GM21423 (cell line): ENCODE data around the gene CD44.

Experiments
- ATAC-seq: cut with Tn5 transposase; IDR thresholded peaks from one replicate; pipeline ENCODE4 v1.9.1; 2021; ENCODE audit warnings: mild to moderate bottlenecking, moderate library complexity; ENCODE audit not compliant: unreplicated experiment

Gene CD44

DNA sequence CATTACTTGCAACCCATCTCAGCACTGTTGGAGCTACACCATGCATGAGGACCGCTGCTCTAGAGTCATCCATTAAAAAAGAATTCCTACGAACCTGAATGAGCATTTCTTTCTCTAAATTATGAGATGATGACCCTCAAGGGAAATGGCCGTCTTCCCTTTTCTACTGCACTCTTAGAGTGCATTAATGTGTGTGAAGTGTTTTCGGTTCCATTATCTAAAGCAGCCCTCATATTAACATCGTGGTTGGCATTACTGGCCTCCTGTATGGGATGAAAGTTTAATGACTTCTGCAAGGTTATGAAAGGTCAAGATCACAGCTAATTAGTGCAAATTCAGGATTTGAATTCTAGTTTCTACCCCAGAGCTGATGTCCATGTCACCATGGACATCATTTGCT is 16.7 kb downstream of the CD44 start:
- ATAC-seq: no peak

DNA sequence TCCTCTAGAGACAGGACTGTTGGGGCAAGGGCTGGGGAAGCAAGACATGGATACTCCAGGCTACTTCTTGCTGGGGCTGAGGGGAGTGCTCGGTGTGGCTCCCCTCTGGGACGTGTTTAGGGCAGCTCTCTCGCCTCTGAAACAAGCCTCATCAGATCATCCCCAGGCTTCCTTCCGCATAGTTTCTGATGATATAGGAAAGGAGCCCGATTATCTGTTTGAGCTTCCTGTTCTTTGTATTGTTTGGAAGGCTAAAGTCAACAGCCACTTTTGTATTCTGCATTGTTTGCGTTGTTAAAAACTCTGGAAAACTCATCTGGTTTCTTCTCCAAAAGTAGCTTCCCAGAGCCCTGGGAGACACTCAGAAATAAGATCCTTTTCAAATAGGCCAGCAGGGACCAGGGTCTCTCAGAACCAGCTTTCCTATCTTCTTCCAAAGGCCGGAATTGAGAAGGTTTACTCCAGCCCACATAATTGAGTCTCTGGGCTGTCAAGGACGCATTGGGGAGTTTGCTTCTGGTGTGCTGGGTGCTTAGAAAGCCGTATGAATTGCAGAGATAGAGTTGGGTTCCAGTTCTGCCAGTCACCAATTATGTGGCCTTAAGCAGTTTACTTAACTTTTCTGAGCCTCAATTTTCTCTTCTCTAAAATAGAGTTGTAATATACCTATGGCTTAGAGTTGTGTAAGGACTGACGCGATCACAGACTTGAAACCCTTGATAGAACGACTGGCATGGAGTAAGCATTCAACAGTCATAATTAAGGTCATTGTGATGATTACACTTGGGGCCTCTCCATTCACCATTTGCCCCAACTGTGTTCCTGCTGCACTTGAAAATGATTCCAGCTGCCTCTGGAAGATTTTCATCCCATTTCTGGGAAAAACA is 19.1 kb downstream of the CD44 start:
- ATAC-seq: no peak

DNA sequence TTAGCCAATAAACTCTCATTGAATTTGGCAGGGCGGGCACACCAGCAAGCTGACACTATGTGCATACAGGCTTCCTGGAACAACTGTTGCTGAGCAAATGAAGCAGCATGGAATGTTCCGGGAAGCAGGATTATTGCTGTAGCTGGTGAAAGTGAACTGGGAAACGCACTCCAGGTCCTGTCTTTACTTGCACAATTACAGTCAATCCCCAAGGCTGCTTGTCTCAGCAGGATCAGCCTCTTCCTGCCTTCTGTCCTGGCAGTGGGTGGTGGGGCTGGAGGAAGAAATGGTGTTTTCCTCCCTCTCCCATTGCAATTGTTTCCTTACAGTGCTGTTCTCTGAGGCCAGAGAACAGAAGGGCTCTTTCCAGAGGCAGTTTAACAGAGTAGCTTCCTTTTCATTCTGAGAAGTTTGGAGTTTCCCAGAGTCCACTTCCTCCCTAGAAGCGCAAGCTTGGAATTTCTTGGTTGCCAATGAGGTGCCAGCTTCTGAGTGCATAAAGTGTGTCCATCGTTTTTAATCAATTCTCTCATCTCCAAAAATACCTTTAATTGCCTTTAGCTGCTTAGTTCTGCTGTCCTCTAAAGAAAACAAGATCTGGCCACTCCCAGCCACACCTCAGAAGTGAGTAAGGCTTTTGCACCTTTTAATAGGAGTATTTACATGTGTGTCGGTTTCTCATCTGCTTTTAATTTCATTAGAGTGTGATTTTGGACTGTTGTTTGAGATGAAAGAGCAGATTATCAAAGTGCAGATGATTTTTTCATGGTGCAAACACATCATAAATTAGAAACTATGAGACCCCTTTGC is 19.9 kb downstream of the CD44 start:
- no peak for ATAC-seq

DNA sequence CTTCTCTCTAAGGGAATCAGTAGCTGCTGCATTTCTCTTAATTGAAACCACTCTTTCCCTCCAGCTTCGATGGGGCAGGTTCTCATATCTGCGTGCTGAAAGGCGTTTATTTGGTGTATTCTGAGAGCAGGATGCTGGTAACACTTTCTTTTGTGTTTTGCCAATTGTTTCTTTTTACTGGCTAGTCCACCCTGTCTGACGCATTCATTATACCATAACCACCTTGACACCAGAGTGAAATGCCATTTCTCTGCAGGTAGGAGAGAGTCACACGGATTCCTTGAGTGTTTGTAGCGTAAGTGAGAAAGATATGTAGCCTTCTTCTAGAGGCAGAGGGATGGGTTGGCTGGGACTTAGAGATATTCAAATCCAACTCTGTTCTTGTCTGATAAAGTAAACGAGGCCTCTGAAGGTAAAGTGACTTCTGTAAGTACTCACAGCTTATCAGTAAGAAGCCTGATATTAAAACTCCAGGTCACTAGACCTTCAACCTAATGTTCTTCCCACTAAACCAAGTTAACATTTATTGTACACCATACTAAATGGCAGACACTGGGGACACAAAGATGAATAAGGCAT is 21.4 kb downstream of the CD44 start:
- no peak for ATAC-seq

DNA sequence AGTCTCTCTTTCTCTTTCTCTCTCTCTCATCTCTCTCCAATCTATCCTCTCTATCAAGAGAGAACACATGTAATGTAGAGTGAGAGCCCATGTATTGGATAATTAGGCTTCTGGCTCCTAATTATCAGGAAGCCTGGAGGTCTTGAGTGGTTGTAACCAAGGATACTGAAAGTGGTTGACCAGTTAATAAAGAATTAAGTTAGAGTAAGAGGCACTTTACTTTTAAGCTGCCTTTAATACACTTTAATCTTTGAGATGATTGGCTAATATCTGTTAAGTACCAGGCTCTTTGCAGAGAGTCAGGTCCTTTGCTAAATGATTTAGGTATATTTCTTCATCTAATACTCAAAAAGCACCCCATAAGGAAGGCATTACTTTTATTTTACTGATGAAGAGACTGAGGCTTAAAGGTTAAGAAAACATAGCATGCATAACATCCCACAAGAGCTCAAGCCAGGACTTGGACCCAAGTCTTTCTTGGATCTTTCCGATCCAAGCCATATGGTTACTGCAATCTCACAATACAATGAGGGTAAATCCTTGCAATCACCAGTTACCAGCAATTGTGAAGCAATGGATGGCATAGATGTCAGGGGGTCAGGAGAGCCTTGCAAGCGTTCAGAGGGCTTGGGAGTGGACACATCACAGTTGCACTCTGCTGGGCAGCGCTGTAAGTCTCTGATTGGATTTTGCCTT is 22.1 kb downstream of the CD44 start:
- no peak for ATAC-seq

DNA sequence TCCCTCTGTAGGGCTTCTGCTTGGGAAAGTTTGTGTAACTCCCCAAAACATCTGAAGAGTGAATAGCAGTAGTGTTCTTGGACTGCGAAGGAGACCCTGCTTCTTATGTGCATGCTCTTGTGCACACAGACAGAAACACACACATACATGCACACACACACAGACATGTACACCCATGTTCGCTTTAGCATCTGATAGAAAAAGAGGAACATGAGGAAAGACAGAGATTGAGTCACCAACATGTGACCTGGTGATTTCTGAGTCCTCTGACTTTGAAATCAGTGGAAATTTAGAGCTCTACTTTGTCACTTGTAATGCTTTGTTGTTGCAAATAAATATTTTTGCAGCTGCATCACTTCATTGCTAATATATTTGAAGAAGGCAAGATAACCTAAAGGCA is 23.8 kb downstream of the CD44 start:
- no peak for ATAC-seq

DNA sequence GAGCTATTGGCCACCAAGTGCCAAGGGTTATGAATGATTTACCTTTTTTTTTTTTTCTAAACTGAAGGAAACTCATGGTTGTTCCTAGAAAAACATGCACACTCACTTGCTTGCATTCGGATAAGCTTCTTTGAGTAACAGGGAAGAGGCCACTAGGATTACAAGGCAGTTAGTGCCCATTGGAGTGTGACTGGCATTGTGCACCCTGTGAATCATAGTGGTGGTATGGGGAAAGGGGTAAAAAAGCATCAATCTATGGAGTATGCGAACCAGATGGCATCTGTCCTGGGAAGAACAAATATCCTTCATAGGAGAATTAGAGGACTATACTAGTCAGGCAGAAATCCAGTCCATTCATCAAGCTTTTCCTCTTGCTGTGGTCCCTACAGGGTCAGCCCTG is 24.2 kb downstream of the CD44 start:
- no peak for ATAC-seq

DNA sequence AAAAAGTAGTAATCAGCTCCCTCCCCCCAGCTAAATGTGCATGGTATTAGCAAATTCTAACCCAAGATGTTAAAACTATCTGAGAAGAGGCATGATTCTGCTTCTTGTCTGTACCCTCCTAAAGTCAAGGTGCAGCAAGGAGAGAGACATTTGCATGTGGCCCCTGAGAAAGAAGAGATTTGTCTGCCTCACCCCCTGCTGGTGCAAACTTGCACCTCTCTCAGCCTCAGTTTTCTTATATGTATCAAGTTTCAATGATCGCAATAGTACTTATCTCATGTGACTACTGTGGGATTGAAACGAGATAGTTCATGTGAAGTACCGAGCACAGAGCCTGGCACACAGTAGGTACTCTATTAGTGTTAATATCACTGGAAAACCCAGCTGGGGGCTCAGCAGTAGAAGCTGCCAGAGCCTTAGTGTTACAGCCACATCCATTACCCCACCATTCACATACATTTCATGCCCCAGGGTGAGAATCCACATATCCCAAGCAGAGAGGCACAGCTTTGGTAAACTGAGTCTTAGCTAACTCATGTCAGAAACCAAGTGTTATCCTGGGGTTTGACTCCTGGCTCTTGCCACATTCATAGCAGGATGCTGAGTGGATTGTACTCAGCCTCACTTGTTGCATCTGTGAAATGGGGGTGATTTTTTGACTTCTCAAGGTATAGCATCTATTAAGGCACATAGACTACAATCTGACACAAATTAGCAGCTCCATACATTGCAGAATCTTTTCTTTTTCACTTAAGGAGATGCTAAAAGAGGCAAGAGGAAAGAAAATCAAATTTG is 24.9 kb downstream of the CD44 start:
- ATAC-seq: no peak

DNA sequence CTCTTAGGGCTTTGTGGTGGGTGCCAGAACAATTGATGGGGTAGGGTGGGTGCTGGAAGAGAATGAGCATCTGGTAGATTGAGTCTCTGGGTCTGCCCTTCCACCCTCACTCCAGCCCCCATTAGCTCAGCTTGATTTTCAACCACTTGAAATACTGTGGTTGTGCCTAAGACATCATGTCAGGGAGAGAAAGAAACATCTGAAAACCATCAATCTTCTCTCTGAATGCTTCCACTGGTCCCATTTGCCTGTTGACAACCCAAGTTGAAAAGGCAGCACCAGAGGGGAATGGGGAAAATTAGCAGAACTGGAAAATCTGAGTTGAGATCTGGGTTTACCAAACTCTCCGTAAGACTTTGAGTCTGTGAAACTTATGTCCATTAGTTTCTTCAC is 26.1 kb downstream of the CD44 start:
- ATAC-seq: no peak

DNA sequence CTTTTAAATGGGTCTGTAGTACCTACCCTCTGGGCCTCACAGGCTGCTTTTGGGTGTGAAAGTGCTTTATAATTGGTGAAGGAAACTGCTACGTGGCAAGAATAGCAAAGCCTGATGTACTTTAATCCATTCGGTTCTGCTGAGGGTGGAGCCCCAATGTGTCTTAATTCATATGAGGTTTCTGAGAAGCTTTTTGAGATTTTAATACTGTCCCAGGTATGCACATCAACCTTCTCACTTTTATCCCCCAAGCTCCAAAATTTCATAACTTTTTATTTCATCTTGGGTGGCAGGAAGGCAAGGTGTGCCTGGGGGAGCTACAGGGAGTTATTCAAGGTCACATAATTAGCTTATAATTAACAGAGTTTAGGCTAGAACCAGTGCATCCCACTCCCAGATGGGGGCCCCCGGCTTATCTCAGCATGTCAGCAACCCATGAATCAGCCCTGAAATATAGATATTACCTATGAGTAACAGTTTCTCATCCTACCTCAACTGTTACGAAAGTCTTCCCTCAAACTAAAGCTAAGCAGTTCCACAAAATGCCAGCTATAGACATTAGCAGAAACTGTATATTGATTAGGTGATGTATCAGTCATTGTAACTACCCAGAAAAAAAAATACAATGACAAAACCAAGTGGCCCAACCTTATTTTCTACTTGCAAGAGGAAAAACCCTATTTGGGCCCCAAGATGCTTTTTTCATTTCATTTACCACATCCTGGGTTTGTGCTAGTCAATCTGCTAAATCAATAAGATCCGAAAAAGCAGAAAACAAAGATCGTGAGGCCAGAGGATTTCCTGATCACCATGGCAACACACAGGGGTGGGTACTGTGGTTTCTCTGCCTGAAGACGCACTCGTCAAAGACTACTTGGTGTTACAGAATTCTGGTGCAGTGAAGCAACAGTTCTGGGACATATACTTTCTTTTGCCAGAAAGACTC is 26.7 kb downstream of the CD44 start:
- peak; percentile 77 for ATAC-seq

DNA sequence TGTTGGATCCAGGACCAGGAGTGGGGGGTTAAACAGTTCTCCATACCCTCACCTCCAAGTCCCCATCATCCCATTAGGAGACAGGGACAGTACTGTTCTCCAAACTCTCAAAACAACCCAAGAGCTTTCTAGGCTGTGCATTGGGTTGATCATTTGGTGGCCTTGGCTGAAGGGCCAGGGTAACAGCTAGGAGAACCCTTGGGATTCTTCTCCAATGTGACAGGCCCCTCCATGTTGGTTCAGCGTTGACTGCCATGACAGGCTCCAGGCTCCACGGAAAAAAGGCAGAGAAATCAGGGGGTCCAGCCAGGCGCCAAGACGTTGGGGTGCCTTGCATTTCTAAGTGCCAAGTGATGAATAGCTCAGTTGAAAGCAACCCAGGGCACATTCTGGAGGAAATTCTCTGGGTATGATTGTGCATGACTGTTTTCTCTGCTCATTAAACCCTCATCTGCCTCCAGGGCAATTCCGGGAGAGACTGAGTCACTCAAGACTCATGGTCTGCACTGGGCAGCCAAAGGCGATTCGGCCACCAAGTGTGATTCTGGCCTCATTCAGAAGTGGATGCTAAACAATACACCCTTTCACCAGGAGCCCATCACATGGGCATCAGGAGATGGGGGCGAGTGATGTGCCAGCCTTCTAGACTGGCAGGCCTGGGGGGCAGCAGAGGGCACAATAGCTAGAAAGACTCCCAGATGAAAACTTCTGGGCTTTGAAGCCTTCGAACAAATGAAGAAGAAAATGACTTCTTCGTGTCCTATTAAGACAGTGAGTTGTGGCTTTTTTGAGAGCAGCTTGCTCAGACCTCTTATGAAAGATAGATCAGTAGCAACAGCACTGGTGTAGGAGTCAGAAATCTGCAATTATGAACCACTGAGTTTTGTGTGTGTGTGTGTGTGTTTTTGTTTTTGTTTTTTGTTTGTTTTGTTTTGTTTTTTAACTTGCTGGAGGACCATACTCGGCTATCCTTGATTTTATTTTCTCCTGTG is 27.7 kb downstream of the CD44 start:
- peak; percentile 3 for ATAC-seq

DNA sequence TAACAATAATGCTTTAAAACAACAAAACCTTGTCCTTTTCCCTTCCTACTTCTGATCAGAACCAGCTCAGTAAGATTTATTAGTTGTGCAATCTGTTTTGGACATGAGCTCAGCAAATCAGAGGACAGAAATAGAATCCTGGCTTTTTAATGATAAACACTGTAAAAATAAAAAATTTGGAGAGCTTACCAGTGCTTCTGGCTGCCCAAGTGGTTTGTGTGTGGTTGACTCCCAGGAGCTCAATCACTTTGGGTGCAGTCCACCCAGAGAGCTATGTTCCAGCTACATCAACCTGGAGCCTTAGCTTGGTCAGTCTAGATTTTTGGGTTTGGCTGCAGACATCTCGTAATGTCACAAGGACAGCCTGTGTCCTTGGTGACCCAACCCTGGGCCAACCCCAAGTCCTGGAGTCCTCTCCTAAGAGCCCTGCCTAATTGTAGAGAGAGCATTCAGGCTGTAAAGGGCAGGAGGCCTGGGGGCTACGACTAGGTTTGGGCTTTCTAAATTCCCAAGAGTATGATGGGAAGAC is 28.5 kb downstream of the CD44 start:
- ATAC-seq: no peak

DNA sequence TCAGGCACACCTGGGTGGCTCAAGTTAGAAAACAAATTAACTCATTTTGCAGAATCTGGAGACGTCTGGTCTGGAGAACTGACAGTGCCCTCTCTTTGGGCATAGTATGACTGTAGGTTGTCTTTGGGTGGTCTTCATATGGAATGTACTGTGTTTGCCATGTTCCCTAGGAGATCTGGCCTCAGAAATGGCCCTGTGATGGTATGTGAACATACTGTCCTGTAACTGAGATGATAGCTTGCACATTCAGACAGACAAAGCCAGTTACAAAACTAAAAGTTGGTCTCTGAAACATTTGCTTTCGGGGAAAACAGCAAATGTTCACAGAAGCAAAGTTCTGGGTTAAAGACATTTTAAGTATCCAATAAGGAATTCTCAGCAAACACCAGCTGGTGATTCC is 29.7 kb downstream of the CD44 start:
- ATAC-seq: no peak

DNA sequence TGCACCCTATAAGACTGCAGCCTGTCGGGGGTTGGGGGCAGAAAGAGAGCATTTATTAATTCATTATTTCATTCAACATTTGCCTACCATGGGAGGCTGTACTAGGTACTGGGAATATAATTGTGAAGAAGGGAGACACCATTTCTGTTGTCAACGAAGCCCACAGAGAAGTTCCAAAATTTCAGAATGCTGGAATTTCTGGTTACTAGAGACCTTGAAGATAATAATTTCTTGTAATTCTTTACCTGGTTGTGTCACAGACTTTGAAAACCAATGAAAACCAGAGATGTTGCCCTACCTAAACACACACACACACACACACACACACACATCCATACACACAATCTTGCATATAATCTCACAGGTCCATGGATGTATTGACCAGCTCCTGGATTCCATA is 30.1 kb downstream of the CD44 start:
- ATAC-seq: no peak

DNA sequence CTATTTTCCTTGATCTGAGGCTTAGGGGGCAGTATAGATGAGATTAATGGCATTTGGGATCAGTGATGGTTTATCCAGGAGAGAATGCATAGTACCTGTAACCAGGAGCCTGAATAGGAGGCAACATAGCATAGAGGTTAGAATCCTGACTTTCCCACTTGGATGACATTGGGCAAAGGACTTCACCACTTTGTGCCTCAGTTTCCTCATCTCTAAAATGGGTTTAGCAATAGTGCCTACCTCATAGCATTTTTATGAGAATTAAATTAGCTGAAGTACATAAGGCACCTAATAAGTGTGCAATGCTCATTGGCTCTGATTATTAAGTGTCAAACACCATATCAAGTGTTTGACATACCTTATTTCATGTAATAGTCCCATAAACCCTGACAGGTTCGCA is 30.8 kb downstream of the CD44 start:
- ATAC-seq: no peak

DNA sequence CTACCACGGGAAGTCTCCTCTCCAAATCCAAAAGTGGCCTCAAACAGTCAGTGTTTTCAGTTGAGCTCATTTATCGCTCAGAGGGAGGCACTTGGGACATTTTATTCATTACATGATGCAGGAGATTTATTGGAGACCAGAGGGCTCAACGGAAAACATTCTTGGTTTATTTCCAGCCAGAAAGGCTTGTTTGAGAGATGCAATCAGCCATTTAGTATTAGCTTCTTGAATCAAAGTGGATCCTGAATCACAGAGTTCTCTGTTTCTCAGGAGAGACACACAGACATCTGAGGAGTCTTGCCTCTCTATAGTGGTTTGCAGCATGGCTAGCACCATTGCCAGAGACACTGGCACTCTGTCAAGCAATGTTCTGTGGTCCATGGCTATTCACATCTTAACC is 31.5 kb downstream of the CD44 start:
- no peak for ATAC-seq

DNA sequence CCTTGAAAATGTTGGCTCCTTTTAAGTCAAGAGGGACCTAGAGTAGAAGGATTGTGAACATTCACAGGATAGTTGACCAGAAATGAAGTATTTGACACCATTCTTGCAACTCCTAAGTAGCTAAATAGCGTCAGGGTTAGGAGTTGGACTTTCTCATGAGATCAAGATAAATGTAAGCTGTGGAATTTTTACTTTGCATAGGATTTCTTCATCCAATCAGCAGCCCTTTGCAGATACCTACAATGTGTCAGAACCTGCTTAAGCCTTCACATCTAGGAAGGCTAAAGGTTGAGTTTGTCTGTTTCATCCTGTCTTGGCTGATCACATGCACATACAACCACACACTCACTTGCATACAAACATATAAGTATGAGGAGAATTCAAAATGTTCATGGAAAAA is 32.3 kb downstream of the CD44 start:
- no peak for ATAC-seq

DNA sequence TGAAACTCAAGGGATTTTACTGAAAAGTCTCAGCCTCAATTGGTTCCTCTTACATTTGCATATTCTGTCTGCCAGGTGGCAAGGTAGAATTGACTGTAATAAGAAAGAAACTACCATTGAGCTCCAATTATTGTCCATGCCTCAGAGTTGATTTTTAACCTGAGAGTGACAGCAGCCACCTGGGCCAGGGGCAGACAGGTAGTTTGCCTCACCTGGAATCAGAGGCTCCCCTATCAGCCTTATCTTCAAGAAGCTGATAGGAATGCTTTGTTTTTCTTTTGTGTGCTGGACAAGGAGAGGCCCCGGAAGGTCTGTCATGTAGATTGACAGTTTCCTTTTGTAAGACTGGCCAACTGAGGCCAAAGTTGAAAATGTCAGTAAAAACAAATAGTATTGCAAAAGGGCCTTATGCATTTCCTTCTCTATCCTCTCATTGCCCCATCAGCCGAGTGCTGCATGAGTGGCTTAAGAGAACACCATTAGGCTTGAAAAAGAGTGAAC is 34.1 kb downstream of the CD44 start:
- ATAC-seq: peak; percentile 59
